WI38 (cell line): ENCODE results near the gene SSTR5.

Source experiments
- H3K4me3 ChIP-seq: 2 replicates; pipeline ENCODE4 v1.5.1; 2011; ENCODE audit warnings: low read depth, mild to moderate bottlenecking, control low read depth, low read length
- TF ChIP-seq, protein P1 (sequence below): IDR thresholded peaks from 2 replicates; pipeline ENCODE4 v1.5.1; 2012; ENCODE audit warnings: low read depth, mild to moderate bottlenecking, control low read depth, low read length

Gene SSTR5

DNA sequence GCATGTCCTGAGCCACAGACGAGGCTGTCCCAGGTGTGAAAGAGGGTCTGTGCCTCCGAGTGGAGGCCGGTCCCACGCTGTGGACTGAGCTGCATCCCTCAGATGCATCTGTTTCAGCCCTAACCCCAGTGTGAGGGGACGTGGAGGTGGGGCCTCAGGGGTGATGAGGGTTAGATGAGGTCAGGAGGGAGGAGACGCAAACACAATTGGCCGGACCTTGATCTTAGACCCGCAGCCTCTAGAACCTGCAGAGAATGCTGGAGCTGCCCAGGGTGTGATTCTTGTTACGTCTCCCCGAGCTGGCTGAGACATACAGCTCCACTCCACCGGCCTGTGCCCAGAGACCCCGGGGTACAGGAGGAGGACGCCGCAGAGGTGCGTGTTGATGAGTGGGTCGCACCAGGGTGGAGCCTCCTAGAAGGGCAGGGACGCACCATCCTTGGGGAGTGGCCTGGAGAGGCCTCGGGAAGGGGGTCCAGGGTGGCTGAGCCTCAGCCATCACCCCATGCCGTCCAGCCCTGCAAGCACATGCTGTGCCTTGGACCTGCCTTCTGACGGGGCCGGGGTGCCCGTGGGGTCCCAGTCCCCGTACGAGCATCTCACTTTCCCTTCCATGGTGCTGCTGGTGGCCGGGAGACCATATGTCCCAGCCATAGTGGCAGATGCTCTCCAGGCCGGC lies 40.1 kb downstream of the SSTR5 start:
- TF ChIP-seq, protein P1, sequence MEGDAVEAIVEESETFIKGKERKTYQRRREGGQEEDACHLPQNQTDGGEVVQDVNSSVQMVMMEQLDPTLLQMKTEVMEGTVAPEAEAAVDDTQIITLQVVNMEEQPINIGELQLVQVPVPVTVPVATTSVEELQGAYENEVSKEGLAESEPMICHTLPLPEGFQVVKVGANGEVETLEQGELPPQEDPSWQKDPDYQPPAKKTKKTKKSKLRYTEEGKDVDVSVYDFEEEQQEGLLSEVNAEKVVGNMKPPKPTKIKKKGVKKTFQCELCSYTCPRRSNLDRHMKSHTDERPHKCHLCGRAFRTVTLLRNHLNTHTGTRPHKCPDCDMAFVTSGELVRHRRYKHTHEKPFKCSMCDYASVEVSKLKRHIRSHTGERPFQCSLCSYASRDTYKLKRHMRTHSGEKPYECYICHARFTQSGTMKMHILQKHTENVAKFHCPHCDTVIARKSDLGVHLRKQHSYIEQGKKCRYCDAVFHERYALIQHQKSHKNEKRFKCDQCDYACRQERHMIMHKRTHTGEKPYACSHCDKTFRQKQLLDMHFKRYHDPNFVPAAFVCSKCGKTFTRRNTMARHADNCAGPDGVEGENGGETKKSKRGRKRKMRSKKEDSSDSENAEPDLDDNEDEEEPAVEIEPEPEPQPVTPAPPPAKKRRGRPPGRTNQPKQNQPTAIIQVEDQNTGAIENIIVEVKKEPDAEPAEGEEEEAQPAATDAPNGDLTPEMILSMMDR: no peak

DNA sequence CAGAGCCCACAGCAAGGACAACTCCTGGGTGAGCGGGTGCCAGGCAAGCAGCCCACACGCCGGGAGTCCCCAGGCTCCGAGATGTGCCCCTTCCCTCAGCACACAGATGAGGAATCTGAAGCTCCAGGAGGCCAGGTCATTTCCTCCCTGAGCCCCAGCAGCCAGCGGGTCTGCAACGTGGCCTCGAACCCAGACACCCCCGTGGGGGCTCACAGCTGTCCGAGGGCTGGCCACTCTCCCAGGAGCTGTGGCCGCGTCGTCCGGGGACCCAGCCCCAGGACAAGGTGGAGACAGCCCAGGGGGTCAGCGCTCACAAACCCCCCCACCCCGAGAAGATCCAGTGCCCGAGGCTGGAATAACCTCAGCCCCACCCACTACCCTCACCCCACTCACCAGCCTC lies 40.9 kb downstream of the SSTR5 start:
- H3K4me3 ChIP-seq: no peak overlapping the region
- TF ChIP-seq, protein P1: no peak

More for the DNA sequence above, 40.1 kb downstream of the SSTR5 start:
- H3K4me3 ChIP-seq: no peak overlapping the region

DNA sequence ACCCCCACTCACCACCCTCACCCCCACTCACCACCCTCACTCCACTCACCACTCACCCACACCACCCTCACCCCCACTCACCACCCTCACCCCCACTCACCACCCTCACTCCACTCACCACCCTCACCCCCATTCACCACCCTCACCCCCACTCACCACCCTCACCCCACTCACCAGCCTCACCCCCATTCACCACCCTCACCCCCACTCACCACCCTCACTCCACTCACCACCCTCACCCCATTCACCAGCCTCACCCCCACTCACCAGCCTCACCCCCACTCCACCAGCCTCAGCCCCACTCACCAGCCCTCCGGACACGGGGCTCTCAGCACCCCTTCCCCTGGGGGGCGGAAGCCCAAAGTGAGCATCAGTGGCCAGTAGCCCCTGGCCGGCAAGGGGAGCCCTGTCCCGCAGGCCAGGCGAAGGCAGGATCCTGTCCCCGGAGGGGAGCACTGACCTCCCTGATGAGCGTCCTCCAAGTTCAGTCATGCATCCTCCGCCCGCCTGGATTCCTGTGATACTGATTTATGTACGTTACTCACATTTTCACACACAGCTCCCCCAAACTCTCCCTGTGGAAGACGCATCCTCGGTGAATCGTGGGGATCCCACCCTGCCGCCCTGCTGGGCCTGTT lies 41.5 kb downstream of the SSTR5 start:
- no peak overlapping the region for H3K4me3 ChIP-seq
- TF ChIP-seq, protein P1: no peak

DNA sequence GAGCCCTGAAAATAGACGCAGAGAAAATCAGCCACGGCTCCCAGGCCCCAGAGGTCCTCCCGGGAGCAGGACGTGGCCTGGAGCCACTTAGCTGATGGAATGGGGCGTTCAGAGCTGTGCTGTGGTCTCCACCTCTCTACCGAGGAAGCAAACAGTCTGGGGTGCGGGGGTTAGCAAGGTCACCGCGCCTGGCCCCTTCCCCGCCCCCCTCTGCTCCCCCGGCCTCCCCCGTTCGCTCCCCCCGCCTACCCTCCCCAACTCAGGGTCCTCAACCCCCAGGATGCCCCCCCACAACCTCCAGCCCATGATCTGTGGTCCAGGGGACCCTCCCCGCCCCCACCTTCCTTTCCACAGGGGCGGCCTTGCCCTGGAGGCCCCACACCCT lies 44.1 kb downstream of the SSTR5 start:
- TF ChIP-seq, protein P1: no peak
- no peak overlapping the region for H3K4me3 ChIP-seq

DNA sequence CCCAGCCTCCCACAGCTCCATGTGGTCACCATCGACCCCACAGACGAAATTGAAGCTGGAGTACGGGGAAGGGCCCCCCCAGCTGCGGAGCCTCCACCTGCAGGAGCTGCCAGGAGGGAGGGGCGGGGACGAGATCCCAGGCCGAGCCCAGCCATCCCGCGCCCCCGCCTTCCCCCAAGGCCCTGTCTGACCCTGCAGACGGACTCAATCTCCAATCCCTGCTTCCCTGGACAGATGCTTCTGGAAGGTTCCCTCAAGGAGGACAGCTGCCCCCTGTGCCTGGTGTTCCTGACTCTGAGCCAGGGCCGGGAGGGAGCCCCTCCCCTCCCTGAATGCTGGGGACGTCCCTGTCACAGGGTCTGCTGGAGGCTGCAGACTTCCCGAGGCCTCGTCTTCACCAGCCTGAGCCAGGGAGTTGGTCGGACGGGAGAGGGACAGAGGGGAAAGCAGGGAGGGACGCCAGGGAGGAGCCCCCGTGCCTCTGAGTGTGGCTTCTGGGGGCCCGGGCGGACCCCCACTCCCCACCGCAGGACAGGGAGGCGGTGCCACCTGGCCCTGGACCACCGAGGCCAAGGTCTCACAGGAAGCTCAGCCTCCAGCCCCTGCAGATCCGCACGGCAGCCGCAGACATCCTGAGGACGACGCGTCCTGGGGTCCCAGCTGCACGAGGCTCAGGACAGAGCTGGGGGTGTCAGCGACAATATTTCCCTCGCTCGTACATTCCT lies 44.8 kb downstream of the SSTR5 start:
- no peak overlapping the region for H3K4me3 ChIP-seq
- TF ChIP-seq, protein P1: no peak

DNA sequence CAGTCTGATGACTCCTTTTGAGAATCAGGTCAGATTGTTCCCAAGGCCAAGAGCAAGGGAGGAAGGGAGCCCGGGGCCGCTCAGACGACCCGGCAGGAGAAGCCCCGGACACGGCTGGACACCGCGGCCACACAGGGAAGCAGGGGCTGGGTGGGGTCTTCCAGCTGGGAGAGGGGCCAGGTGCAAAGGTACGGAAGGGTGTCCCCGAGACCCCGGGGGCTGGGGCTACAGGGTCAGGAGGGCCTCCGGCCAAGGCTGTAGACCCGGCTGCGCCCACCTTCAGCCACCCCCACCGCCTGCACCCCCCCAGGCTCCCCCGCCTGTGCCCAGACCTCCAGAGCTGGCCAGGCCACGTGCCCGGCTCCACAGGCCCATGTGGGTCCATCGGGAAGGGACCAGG lies 45.4 kb downstream of the SSTR5 start:
- H3K4me3 ChIP-seq: no peak overlapping the region
- TF ChIP-seq, protein P1: no peak

DNA sequence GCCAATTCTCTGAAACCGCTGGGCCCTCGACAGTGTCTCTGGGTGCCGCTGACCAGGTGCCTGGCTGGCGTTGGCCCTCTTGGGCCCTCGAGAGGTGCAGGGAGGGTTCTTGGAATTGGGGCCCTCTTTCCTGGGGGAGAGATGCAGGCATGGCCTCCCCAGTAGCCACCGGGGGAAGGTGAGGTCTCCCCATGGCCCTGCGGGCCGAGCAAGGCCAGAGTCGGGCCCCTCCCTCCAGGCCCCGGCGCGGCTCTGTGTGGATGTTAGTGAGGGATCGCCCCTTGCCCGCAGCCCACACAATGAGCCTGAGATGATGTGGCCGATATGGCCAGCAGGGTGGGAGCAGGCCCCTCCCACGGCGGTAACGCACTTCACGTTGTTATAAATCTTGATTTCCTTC lies 46.6 kb downstream of the SSTR5 start:
- H3K4me3 ChIP-seq: no peak overlapping the region
- TF ChIP-seq, protein P1: no peak
